Measurements from ENCODE around the gene OPN4. TPM values are rescaled to one million over a fixed set of nuclear protein-coding genes. Genes with fewer than 3 reads are reported as not detected.
A peak's percentile ranks its signal among the peaks of the same experiment; 100 is the strongest.

The OPN4 gene
- total RNA-seq, 1 donor from 2014 or later, result not detected

DNA sequence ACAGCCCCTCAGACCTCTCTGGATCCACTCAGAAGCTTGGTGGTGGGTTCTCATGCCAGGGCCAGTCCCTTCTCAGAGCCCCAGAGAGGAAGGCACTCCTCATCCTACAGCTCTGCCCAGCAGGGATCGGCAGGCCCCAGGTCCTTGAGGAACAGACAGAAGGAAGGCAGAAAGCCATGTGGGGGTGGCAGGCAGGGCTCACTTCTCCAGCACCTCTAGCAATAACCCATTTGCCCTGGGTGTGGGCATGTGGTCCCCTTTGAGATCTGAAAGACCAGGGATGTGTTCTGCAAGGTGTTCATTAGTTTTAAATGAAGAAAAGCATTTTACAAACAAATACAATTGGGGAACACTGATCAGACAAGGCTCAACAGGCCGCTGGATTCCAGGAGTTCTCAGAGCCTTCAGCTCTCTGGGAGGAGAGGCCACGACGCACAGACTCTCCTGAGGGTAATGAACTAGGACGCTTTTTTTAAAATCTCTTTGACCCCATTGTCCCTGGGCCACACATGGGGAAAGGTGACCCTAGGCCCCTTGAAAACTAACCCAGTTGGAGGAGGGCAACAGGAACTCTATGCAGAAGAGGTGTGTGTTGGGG is 54.5 kb downstream of the OPN4 start:
- H3K27me3 Mint-ChIP-seq (ENCODE audit: low read depth), result no peaks in the 10 kb centered on the region
- no peaks in the 10 kb centered on the region for H3K36me3 Mint-ChIP-seq (ENCODE audit: low read depth)
- peak; percentile 25 for DNase-seq (ENCODE audit: low spot score)
- H3K4me3 Mint-ChIP-seq (ENCODE audit: unreplicated experiment), result no peak overlapping the region
- TF ChIP-seq, protein P1, sequence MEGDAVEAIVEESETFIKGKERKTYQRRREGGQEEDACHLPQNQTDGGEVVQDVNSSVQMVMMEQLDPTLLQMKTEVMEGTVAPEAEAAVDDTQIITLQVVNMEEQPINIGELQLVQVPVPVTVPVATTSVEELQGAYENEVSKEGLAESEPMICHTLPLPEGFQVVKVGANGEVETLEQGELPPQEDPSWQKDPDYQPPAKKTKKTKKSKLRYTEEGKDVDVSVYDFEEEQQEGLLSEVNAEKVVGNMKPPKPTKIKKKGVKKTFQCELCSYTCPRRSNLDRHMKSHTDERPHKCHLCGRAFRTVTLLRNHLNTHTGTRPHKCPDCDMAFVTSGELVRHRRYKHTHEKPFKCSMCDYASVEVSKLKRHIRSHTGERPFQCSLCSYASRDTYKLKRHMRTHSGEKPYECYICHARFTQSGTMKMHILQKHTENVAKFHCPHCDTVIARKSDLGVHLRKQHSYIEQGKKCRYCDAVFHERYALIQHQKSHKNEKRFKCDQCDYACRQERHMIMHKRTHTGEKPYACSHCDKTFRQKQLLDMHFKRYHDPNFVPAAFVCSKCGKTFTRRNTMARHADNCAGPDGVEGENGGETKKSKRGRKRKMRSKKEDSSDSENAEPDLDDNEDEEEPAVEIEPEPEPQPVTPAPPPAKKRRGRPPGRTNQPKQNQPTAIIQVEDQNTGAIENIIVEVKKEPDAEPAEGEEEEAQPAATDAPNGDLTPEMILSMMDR (IDR thresholded peaks at IDR 0.05), result no peak
- H3K9me3 Mint-ChIP-seq (ENCODE audit: low read depth), result no peaks in the 10 kb centered on the region
- H3K4me1 Mint-ChIP-seq (ENCODE audit: low read depth), result peaks cover 24% of the 10 kb centered on the region
- H3K27ac Mint-ChIP-seq (ENCODE audit: unreplicated experiment), result peak overlapping the region; percentile 41

DNA sequence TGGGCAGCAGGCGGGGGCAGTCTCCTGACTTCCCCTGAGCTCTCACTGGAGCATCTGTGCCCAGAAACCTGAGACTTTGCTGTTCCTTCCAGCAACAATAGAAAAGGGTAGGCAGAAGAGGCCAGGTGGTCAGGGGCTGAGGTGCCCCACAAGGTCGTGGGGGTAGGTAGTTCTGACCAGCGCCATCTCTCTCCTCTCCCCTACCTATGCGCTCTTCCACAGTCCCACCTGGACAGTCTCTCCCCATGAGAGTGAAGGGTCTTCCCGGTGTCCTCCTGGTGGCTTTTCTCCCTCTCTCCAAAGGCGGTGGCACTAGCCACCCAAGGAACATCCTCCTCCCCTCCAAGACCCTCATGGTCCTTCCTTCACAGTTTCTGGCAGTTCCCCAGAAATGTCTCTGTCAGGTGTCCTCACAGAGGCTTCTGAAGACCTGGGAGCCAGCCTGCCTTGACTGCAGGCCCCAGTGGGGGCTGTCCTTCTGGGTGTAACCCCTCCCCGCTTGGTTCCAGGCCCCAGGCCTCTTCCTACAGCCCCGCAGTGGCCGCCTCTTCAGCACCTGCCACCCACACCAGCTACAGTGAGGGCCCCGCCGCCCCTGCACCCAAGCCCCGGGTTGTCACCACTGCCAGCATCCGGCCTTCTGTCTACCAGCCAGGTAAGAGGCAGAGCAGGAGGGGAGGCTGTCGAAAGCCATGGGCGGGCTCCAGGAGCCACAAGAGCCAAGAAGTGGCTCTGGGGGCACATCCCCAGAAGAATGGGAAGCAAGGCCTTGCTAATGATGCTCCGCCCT is 55.2 kb downstream of the OPN4 start:
- Mint-ChIP-seq H3K9me3 (ENCODE audit: low read depth) (no peaks in the 10 kb centered on the region), H3K27me3 (ENCODE audit: low read depth) (no peaks in the 10 kb centered on the region), H3K36me3 (ENCODE audit: low read depth) (no peaks in the 10 kb centered on the region), H3K4me1 (ENCODE audit: low read depth) (peaks cover 24% of the 10 kb centered on the region), H3K4me3 (ENCODE audit: unreplicated experiment) (no peak overlapping the region), H3K27ac (ENCODE audit: unreplicated experiment) (peak overlapping the region; percentile 70)
- peak; percentile 81 for DNase-seq (ENCODE audit: low spot score)
- TF ChIP-seq, protein P1 (IDR thresholded peaks at IDR 0.05), result no peak

DNA sequence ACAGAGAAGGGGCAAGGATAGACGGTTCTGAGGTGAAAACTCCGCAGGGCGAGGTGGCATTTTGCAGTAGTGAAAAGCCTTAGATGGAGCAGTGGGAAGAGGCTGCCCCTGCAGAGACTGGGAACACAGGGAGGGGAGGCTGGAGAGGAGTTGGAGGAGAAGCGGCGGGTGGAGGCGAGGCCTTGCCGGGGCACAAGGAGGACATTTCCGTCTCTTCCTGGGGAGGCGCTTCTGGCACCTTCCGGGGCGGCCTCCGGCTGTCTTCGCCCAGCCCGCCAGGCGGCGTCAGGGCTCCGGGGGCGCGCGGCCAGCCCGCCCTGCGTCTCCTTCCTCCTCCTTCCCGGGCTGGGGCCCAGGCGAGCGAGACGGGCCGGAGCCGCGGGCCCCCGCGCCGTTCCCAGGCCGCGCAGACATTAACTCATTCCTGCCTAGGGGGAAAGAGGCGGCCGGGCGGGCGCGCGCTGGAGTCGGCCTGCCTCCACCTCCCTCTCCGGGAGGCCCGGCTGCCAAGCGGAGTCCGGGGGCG is 56.7 kb downstream of the OPN4 start:
- DNase-seq (ENCODE audit: low spot score), result peak; percentile 96
- peak overlapping the region; percentile 64 for H3K4me3 Mint-ChIP-seq (ENCODE audit: unreplicated experiment)
- TF ChIP-seq, protein P1 (IDR thresholded peaks at IDR 0.05), result peak; percentile 93
- H3K4me1 Mint-ChIP-seq (ENCODE audit: low read depth), result peaks cover 24% of the 10 kb centered on the region
- H3K36me3 Mint-ChIP-seq (ENCODE audit: low read depth), result no peaks in the 10 kb centered on the region
- H3K9me3 Mint-ChIP-seq (ENCODE audit: low read depth), result no peaks in the 10 kb centered on the region
- H3K27ac Mint-ChIP-seq (ENCODE audit: unreplicated experiment), result peak overlapping the region; percentile 94
- no peaks in the 10 kb centered on the region for H3K27me3 Mint-ChIP-seq (ENCODE audit: low read depth)

DNA sequence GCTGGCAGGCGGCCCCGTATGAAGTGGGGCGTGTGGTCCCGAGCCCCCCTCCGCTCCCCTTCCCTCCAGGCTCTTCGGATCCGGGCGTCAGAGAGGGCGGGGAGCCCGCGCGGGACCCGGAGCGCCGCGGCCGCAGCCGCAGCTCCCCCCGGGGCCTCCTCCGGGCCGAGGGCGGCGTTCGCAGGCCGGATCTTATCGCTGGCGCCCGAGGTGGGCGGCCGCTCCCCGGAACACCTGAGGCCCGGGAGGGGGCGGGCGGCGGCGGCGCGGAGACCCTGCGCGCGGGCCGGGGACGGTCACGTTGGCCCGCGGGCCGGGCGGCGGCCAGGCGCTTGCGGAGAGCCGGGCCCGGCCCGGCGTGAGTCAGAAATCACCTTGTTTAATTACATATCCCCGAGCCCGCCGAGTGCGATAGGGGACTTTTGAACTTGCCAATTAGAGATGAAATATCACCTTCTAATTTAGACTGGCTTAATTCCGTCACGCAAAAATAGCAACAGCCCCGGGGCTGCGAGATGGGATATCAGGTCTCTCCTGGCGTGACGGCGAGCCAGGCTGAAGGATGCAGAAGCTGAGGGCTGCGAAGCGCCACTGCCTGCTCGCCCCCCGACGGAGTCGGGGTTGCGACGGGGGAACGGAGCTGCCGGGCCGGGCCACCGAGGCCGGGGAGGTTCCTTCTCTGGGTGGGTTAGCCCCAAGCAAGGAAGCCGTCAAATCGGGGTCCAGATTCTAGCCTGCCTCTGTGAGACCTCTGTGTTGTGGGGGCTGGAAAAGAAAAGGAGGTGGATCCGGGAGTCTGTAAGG is 57.4 kb downstream of the OPN4 start:
- peak overlapping the region; percentile 79 for H3K4me3 Mint-ChIP-seq (ENCODE audit: unreplicated experiment)

More for the DNA sequence above, 57.4 kb downstream of the OPN4 start:
- no peak for DNase-seq (ENCODE audit: low spot score)
- Mint-ChIP-seq H3K27me3 (ENCODE audit: low read depth) (no peaks in the 10 kb centered on the region), H3K9me3 (ENCODE audit: low read depth) (no peaks in the 10 kb centered on the region), H3K27ac (ENCODE audit: unreplicated experiment) (peak overlapping the region; percentile 96), H3K4me1 (ENCODE audit: low read depth) (peaks cover 24% of the 10 kb centered on the region), H3K36me3 (ENCODE audit: low read depth) (no peaks in the 10 kb centered on the region)
- TF ChIP-seq, protein P1 (IDR thresholded peaks at IDR 0.05), result no peak
